Glutamatergic neuron (in vitro differentiated cells): Measurements from ENCODE around the gene PPP2R2B. TPM values are rescaled to one million over a fixed set of nuclear protein-coding genes. Genes with fewer than 3 reads are reported as not detected.
"Not testable (repeated sequence)": the region's sequence is repeated elsewhere in the genome, so short reads cannot be mapped to it uniquely, and the experiment has no call there.

Experiments used
- DNase-seq: peaks from one replicate; pipeline ENCODE4 v3.0.0; 2022
- H3K27ac Mint-ChIP-seq: one replicate; pipeline ENCODE4 v1.8.0; 2020; ENCODE audit warnings: mild to moderate bottlenecking, mixed read lengths, inconsistent platforms; ENCODE audit not compliant: unreplicated experiment
- H3K27me3 Mint-ChIP-seq: one replicate; pipeline ENCODE4 v1.8.0; 2020; ENCODE audit warnings: mild to moderate bottlenecking, moderate library complexity, mixed read lengths, inconsistent platforms; ENCODE audit not compliant: unreplicated experiment
- H3K36me3 Mint-ChIP-seq: one replicate; pipeline ENCODE4 v1.8.0; 2020; ENCODE audit warnings: mild to moderate bottlenecking, mixed read lengths, inconsistent platforms; ENCODE audit not compliant: unreplicated experiment
- H3K4me1 Mint-ChIP-seq: one replicate; pipeline ENCODE4 v1.8.0; 2020; ENCODE audit warnings: mild to moderate bottlenecking, low read depth, mixed read lengths, inconsistent platforms; ENCODE audit not compliant: unreplicated experiment
- H3K4me3 Mint-ChIP-seq: one replicate; pipeline ENCODE4 v1.8.0; 2020; ENCODE audit warnings: mild to moderate bottlenecking, mixed read lengths, inconsistent platforms; ENCODE audit not compliant: unreplicated experiment
- H3K9me3 Mint-ChIP-seq: one replicate; pipeline ENCODE4 v1.8.0; 2020; ENCODE audit warnings: mild to moderate bottlenecking, moderate library complexity, mixed read lengths, inconsistent platforms; ENCODE audit not compliant: unreplicated experiment
- total RNA-seq: library from RNA; stranded (reverse); fragmentation: NEBNext Ultra II Directional; extraction: Animal tissue kit (Norgen Biotek cat#: 25700); gene quantifications from one replicate; pipeline ENCODE4 v1.2.1, GENCODE V29; 2021; ENCODE audit not compliant: unreplicated experiment
- TF ChIP-seq, protein P1 (sequence below): fragments of 200-600 bp; sonication (generic); IDR thresholded peaks from one replicate; pipeline ENCODE4 v1.5.0; 2021; ENCODE audit not compliant: partially characterized antibody, unreplicated experiment

Gene PPP2R2B
- total RNA-seq, 1 donor from 2014 or later = 11.4 TPM

GRCh38 chr5:146731909-146732659 is 146.5 kb downstream of the PPP2R2B start:
- Mint-ChIP-seq H3K4me1 (no peaks in the 10 kb centered on the region), H3K27me3 (no peaks in the 10 kb centered on the region), H3K4me3 (no peak overlapping the region), H3K27ac (no peak overlapping the region), H3K9me3 (peaks cover 6% of the 10 kb centered on the region), H3K36me3 (peaks cover 20% of the 10 kb centered on the region)
- DNase-seq = no peak
- TF ChIP-seq, protein P1, sequence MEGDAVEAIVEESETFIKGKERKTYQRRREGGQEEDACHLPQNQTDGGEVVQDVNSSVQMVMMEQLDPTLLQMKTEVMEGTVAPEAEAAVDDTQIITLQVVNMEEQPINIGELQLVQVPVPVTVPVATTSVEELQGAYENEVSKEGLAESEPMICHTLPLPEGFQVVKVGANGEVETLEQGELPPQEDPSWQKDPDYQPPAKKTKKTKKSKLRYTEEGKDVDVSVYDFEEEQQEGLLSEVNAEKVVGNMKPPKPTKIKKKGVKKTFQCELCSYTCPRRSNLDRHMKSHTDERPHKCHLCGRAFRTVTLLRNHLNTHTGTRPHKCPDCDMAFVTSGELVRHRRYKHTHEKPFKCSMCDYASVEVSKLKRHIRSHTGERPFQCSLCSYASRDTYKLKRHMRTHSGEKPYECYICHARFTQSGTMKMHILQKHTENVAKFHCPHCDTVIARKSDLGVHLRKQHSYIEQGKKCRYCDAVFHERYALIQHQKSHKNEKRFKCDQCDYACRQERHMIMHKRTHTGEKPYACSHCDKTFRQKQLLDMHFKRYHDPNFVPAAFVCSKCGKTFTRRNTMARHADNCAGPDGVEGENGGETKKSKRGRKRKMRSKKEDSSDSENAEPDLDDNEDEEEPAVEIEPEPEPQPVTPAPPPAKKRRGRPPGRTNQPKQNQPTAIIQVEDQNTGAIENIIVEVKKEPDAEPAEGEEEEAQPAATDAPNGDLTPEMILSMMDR = no peak

DNA sequence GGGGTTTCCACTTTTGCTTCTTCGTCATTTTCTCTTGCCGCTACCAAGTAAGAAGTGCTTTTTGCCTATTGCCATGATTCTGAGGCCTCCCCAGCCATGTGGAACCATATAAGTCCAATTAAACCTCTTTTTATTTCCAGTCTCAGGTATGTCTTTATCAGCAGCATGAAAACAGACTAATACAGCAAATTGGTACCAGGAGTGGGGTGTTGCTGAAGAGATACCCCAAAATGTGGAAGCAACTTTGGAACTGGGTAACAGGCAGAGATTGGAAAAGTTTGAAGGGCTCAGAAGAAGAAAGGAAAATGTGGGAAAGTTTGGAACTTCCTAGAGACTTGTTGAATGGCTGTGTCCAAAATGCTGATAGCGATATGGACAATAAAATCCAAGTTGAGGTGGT is 149.8 kb downstream of the PPP2R2B start:
- H3K27me3 Mint-ChIP-seq, H3K27ac Mint-ChIP-seq, H3K4me1 Mint-ChIP-seq, DNase-seq, H3K4me3 Mint-ChIP-seq, H3K9me3 Mint-ChIP-seq: not testable (repeated sequence)
- peaks cover 20% of the 10 kb centered on the region for H3K36me3 Mint-ChIP-seq

GRCh38 chr5:146726891-146727290 is 151.7 kb downstream of the PPP2R2B start:
- TF ChIP-seq, protein P1 = no peak
- no peak overlapping the region for H3K27ac Mint-ChIP-seq

DNA sequence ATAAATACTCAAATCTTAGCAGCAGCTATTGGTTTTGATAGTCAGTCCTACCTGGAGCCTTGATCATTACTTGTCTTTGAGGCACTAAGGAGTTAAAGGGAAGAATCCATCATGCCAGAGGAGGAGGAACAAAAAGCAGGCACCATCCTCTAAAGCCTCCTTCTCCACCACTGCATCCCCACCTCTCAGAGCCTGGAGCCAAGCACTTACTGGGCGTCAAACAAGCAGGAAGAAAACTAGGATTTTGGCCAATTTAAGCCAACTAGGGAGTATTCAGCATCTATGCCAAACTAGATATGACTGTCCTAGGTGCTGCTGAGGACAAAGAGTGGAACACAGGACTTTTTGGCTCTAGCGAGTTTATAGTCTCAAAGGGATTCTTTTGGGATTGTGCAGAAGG is 152.5 kb downstream of the PPP2R2B start:
- DNase-seq = no peak
- Mint-ChIP-seq H3K36me3 (peaks cover 20% of the 10 kb centered on the region), H3K9me3 (peaks cover 6% of the 10 kb centered on the region), H3K4me1 (no peaks in the 10 kb centered on the region), H3K4me3 (no peak overlapping the region), H3K27ac (no peak overlapping the region), H3K27me3 (no peaks in the 10 kb centered on the region)
- TF ChIP-seq, protein P1 = no peak

More at GRCh38 chr5:146726891-146727290, 151.7 kb downstream of the PPP2R2B start:
- H3K36me3 Mint-ChIP-seq = peaks cover 20% of the 10 kb centered on the region
- DNase-seq = no peak
- H3K4me3 Mint-ChIP-seq = no peak overlapping the region
- no peaks in the 10 kb centered on the region for H3K27me3 Mint-ChIP-seq
- no peaks in the 10 kb centered on the region for H3K4me1 Mint-ChIP-seq
- peaks cover 6% of the 10 kb centered on the region for H3K9me3 Mint-ChIP-seq

DNA sequence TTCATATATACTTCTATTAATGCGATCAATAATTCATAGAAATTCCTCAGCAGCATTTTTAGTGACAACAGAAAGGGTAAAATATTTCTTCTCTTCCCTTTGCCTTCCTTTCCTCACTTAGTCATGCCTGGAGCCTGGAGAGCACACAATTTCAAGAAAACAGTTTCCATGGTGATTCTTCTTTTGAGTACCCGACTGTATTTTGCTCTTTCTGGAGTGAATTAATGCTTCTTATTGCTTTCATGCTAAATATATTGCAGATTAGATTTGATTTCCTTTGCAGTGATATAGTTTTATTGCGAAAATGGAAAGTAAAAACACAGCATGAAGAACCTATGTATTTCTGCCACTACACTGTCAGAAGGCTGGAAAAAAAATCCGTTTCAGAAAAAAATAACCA is 153.5 kb downstream of the PPP2R2B start:
- H3K27ac Mint-ChIP-seq = no peak overlapping the region
- no peak overlapping the region for H3K4me3 Mint-ChIP-seq
- H3K4me1 Mint-ChIP-seq = no peaks in the 10 kb centered on the region
- DNase-seq = no peak
- TF ChIP-seq, protein P1 = no peak
- H3K36me3 Mint-ChIP-seq = peaks cover 13% of the 10 kb centered on the region
- no peaks in the 10 kb centered on the region for H3K27me3 Mint-ChIP-seq
- H3K9me3 Mint-ChIP-seq = peaks cover 6% of the 10 kb centered on the region
